Hair follicular keratinocyte (primary cell): ENCODE data around the gene PAH. TPM values are rescaled to one million over a fixed set of nuclear protein-coding genes. Genes with fewer than 3 reads are reported as not detected.

Experiments
- total RNA-seq: library from RNA; depleted of rRNA; stranded (reverse); fragments of >200 nt; gene quantifications from 2 replicates; pipeline ENCODE4 v1.2.3, GENCODE V29; 2015

PAH gene
- not detected in 2 replicates for total RNA-seq

DNA sequence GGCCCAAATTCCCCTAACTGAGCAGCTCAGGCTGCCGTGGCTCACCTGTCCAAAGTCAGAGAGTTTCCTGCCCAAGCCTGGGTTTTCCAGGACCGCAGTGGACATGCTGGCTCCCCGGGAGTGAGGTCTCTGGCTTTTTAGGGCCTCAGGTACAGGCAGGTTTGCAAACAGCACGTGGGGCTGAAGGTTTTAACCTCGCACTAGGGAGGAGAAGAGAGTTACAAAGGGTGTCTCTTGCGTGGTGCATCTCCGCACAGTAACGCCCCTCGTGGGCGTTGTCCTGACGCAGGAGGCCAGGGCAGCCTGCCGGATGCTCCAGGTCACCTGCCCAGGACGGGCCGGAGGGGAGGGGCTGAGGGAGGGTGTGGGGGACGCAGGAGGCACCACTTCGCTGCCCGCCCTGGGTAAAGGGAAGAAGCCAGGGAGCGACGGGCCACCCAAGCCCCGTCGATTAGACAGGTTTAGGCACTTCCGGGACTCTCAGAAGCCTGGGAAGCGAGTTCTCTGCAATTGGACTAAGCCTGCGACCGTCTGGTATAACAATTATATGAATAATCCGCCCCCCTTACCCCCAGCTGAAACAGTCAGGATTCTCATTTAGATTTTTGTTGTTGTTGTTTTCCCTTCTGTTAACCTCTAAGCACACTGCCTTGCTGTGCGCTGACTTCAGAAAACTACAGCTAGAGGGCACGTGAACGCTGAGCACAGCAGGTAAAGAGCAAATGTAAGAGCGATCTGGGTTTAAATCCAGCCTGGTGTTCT is at the start of gene PAH:
Gene PAH (minus strand): TSS at position 219 of the 762 bp plus-strand sequence. CDS start 114 bp downstream, at position 105.

GRCh38 chr12:102957339-102958050 is 40.5 kb upstream of the PAH start, which contains the start of gene ASCL1:
Gene ASCL1 (plus strand): TSS chr12:102957674. CDS start chr12:102958245, 571 bp downstream.

Other genes with a start within 250 kb of the PAH start
- not detected in 2 replicates for gene ASCL1, start 40.4 kb upstream of the PAH start, total RNA-seq